GM12892 (cell line): Measurements from ENCODE around the gene NRXN2.

ENCODE experiments used
- DNase-seq: peaks from one replicate; pipeline ENCODE4 v3.0.0; 2011; ENCODE audit not compliant: insufficient read length
- FAIRE-seq: peaks from 2 replicates; lab custom pipeline; 2011; peaks lifted over from hg19 to GRCh38; lab: Jason Lieb, UNC
- POLR2A ChIP-seq: IDR thresholded peaks from 2 replicates; pipeline ENCODE4 v1.6.1; 2011; ENCODE audit warnings: low read depth, low read length, control low read depth
- POLR2AphosphoS5 ChIP-seq: IDR thresholded peaks from 2 replicates; pipeline ENCODE4 v1.6.1; 2011; ENCODE audit warnings: low read depth, low read length, control low read depth
- TAF1 ChIP-seq: IDR thresholded peaks from 2 replicates; pipeline ENCODE4 v1.6.1; 2011; ENCODE audit warnings: low read depth, mild to moderate bottlenecking, control low read depth, low read length, borderline replicate concordance

NRXN2 gene

GRCh38 chr11:64758330-64759079, 35.5 kb upstream of the NRXN2 start:
- no peak for TF ChIP-seq POLR2A
- no peak for TF ChIP-seq POLR2AphosphoS5
- TF ChIP-seq TAF1 = no peak
- DNase-seq = no peak
- FAIRE-seq = no peak

DNA sequence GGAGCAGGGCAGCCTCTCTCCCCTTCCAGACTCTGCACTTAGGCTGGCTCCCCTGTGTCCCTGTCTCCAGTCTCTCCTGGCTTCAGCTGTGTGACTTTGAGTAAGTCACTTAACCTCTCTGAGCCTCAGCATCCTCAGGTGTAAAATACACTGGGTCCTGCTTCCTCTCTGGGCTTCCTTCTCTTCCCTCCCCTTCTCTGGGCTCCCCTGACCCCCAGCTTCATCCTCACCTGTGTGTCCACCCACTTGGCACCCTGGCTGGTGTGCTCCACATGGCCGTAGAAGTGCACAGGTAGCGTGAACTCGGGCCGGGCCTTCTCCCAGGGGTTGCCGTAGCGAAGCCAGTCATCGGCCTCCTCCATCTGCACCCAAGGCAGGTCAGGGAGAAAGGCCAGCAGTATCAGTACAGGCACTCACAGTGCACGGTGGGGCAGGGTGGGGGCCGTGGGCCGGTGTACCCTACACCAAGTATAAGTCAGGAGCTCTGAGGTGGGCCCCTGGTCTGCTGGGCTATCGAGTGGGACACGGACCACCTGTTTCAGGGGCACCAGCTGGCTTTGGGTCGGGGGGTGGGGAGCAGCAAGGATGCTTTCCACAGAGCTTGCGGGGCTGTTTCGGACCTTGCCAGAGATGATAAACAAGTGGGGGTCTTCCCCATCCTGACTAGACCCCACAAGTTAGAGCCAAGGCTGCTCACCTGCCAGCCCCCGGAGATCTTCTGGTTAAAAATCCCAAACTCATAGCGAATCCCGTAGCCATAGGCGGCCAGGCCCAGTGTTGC, 34.7 kb upstream of the NRXN2 start:
- TF ChIP-seq POLR2AphosphoS5 (no peak), TAF1 (no peak), POLR2A (no peak)
- no peak for FAIRE-seq
- DNase-seq = no peak

GRCh38 chr11:64755681-64756361, 32.8 kb upstream of the NRXN2 start:
- FAIRE-seq (no peak), DNase-seq (no peak)
- no peak for TF ChIP-seq TAF1
- no peak for TF ChIP-seq POLR2AphosphoS5
- TF ChIP-seq POLR2A = no peak

GRCh38 chr11:64754919-64755662, 32.1 kb upstream of the NRXN2 start:
- TF ChIP-seq TAF1 = no peak
- no peak for TF ChIP-seq POLR2AphosphoS5
- no peak for TF ChIP-seq POLR2A
- DNase-seq (no peak), FAIRE-seq (no peak)

DNA sequence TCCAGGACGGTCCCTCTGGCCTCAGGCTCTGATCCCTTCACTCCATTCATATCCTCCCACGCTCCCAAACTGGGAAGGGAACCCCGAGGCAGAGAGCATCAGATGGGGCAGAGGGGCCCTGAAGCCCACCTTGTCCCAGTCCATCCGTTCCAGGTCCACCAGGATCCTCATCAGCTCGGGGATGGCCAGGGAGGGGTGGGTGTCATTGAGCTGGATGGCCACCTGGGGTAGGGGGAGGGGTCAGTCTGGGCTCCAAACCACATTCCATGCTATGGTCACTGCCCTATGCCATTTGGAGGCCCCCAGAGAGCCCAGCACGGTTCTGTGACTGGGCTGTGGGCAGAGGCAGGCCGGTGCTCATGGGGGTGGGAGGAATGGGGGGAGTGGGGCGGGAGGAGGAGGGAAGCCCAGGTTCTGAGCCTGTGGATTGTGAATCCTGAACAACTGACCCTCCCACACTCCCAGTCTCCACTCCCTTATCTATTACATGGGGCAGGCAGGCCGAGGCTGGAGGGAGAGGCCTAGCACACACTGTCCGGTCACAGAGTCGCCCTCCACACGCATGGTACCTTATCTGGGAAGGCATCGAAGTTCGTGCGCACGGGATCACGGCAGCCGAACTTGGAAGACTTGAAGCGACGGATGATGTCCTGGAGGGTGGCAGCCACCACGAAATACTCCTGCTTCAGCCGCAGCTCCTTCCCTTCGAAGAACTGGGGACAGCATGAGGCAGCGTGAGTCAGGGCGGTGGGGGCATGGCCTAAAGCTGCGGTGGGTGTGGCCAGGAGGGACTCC, 31.3 kb upstream of the NRXN2 start:
- TF ChIP-seq POLR2A (no peak), TAF1 (no peak), POLR2AphosphoS5 (no peak)
- FAIRE-seq (no peak), DNase-seq (no peak)

GRCh38 chr11:64753380-64754123, 30.6 kb upstream of the NRXN2 start:
- DNase-seq (no peak), FAIRE-seq (no peak)
- TF ChIP-seq TAF1 (no peak), POLR2A (no peak), POLR2AphosphoS5 (no peak)

GRCh38 chr11:64753019-64753379, 30.0 kb upstream of the NRXN2 start:
- DNase-seq (no peak), FAIRE-seq (no peak)
- TF ChIP-seq TAF1 (no peak), POLR2A (no peak)

DNA sequence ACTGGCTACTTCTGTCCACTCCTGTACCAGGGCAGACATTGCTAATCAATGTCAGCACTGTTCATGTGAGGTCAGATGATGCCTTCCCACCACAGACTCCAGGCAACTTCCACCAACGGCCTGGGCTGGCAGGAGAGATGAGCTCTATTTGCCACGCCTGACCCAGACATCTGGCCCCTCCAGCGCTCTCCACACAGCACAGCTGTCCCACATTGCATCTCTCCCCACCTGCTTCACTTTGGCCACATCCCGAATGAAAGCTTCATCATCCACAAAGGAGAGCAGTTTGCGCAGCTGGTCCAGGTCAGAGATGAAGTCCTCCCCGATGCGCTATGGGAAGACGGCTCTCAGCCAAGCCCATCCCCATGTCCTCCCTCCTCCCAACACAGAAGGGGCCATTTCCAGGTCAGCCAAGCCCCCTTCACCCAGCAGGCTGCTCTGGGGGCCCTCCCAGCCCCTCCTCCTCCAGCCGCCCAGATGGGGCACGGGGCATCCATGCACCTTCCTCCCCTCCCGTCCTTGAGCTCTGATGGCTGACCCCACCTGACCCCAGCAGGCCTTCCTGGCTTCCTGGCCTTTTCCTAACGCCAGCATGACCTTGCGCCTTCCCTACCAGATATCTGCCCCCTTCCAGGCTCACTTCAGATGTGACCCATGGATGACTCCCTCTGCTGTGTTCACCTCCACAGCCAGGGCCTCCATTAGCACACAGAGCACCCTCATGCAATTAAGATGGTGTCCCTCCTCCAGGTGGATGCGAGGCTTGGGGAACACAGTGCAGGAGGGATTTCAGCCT, 29.4 kb upstream of the NRXN2 start:
- TF ChIP-seq TAF1 = no peak
- no peak for TF ChIP-seq POLR2AphosphoS5
- TF ChIP-seq POLR2A = no peak
- DNase-seq (no peak), FAIRE-seq (no peak)

GRCh38 chr11:64751580-64751979, 28.6 kb upstream of the NRXN2 start:
- FAIRE-seq = no peak
- no peak for DNase-seq
- TF ChIP-seq TAF1 (no peak), POLR2A (no peak), POLR2AphosphoS5 (no peak)
